HepG2 (cell line): ENCODE measurements around the gene VWCE. TPM values are rescaled to one million over a fixed set of nuclear protein-coding genes. Genes with fewer than 3 reads are reported as not detected.

ENCODE experiments used
- ATF5 ChIP-seq: sonication (generic); formaldehyde crosslinking; IDR thresholded peaks from 2 replicates; pipeline ENCODE4 v1.4.0; 2020; ENCODE audit warnings: mild to moderate bottlenecking, low read depth, missing genetic modification reagents
- ATM ChIP-seq: fragments of 450-650 bp; IDR thresholded peaks from 2 replicates; pipeline ENCODE4 v1.7.1; 2017; ENCODE audit warnings: mild to moderate bottlenecking, borderline replicate concordance
- CAMTA2 ChIP-seq: sonication (generic); formaldehyde crosslinking; IDR thresholded peaks from 2 replicates; pipeline ENCODE4 v1.4.0; 2020; ENCODE audit warnings: mild to moderate bottlenecking, missing genetic modification reagents, borderline replicate concordance
- CSRNP1 ChIP-seq: sonication (generic); formaldehyde crosslinking; IDR thresholded peaks from 2 replicates; pipeline ENCODE4 v1.8.1; 2023; ENCODE audit warnings: mild to moderate bottlenecking, missing genetic modification reagents
- E2F1 ChIP-seq: sonication (generic); formaldehyde crosslinking; IDR thresholded peaks from 2 replicates; pipeline ENCODE4 v1.5.0; 2020; ENCODE audit warnings: missing genetic modification reagents
- FOXP4 ChIP-seq: sonication (generic); formaldehyde crosslinking; IDR thresholded peaks from 2 replicates; pipeline ENCODE4 v1.4.0; 2020; ENCODE audit warnings: missing genetic modification reagents
- GFI1 ChIP-seq: sonication (generic); formaldehyde crosslinking; IDR thresholded peaks from 2 replicates; pipeline ENCODE4 v1.5.0; 2020; ENCODE audit warnings: missing genetic modification reagents, mild to moderate bottlenecking, borderline replicate concordance
- IKZF1 ChIP-seq: fragments of 450-650 bp; IDR thresholded peaks from 2 replicates; pipeline ENCODE4 v1.7.1; 2016
- NFIB ChIP-seq: sonication (generic); formaldehyde crosslinking; IDR thresholded peaks from 2 replicates; pipeline ENCODE4 v1.9.0; 2021; ENCODE audit warnings: missing genetic modification reagents, mild to moderate bottlenecking, borderline replicate concordance
- NR2F6 ChIP-seq, 2 experiments: IDR thresholded peaks; 2 replicates each; pipeline ENCODE4 v1.6.1; 2016; ENCODE audit warnings: antibody characterized with exemption in 1 of 2, mild to moderate bottlenecking in 1 of 2
- PHF8 ChIP-seq: sonication (generic); formaldehyde crosslinking; IDR thresholded peaks from 2 replicates; pipeline ENCODE4 v1.5.0; 2020; ENCODE audit warnings: missing genetic modification reagents
- RFXANK ChIP-seq: IDR thresholded peaks from 2 replicates; pipeline ENCODE4 v1.6.1; 2016
- RNF2 ChIP-seq: fragments of 450-650 bp; conservative IDR thresholded peaks from 2 replicates; pipeline ENCODE4 v1.6.1; 2016; ENCODE audit warnings: low read depth
- SOX5 ChIP-seq: IDR thresholded peaks from 2 replicates; pipeline ENCODE4 v1.6.1; 2016; ENCODE audit warnings: borderline replicate concordance
- TRAFD1 ChIP-seq: sonication (generic); formaldehyde crosslinking; IDR thresholded peaks from 2 replicates; pipeline ENCODE4 v1.5.1; 2020; ENCODE audit warnings: missing genetic modification reagents, mild to moderate bottlenecking, borderline replicate concordance
- ZBTB20 ChIP-seq: sonication (generic); formaldehyde crosslinking; IDR thresholded peaks from 2 replicates; pipeline ENCODE4 v1.8.1; 2023; ENCODE audit warnings: missing genetic modification reagents, low read depth, mild to moderate bottlenecking, borderline replicate concordance
- ZBTB21 ChIP-seq: sonication (generic); formaldehyde crosslinking; IDR thresholded peaks from 2 replicates; pipeline ENCODE4 v1.4.0; 2020; ENCODE audit warnings: missing genetic modification reagents
- ZC3H4 ChIP-seq: sonication (generic); formaldehyde crosslinking; IDR thresholded peaks from 2 replicates; pipeline ENCODE4 v1.4.0; 2020; ENCODE audit warnings: missing genetic modification reagents, borderline replicate concordance
- ZGPAT ChIP-seq: IDR thresholded peaks from 2 replicates; pipeline ENCODE4 v1.6.1; 2016; ENCODE audit warnings: mild to moderate bottlenecking
- ZNF430 ChIP-seq: sonication (generic); formaldehyde crosslinking; IDR thresholded peaks from 2 replicates; pipeline ENCODE4 v1.9.0; 2021; ENCODE audit warnings: mild to moderate bottlenecking, missing genetic modification reagents
- ZNF619 ChIP-seq: sonication (generic); formaldehyde crosslinking; IDR thresholded peaks from 2 replicates; pipeline ENCODE4 v1.4.0; 2020; ENCODE audit warnings: mild to moderate bottlenecking, missing genetic modification reagents
- ZNF747 ChIP-seq: sonication (generic); formaldehyde crosslinking; IDR thresholded peaks from 2 replicates; pipeline ENCODE4 v1.8.1; 2023; ENCODE audit warnings: missing genetic modification reagents, mild to moderate bottlenecking, borderline replicate concordance
- polyA plus RNA-seq, 8 experiments: library from polyadenylated mRNA; depleted of rRNA in 3 of 8; stranded (reverse) in 7 of 8; unstranded in 1 of 8; fragments of >200 nt; fragmentation: Illumina TruSeq in 4 of 8; extraction: Trizol in 4 of 8; gene quantifications; 2 replicates each; pipeline versions ENCODE4 v1.2.1 to v1.2.3, GENCODE V29; 2011 to 2016; ENCODE audit warnings: low read depth in 4 of 8, missing spikeins in 1 of 8, mixed read lengths in 1 of 8; ENCODE audit not compliant: insufficient read depth in 1 of 8
- total RNA-seq, 5 experiments: library from RNA; depleted of rRNA; stranded (reverse); fragments of >200 nt; fragmentation: Illumina TruSeq; extraction: Trizol; gene quantifications; 2 replicates each; pipeline ENCODE4 v1.2.3, GENCODE V29; 2016; ENCODE audit warnings: low read depth in 1 of 5

The VWCE gene
- total and polyA plus RNA-seq, 2 of the 13 experiments (the other 11 are each of a cell fraction or from before 2014, with no cell fraction given) = 27.6 to 58.3 TPM

- no peak for TF ChIP-seq RNF2
- no peak for TF ChIP-seq ZBTB21 (CRISPR knock-in tag)
- no peak for TF ChIP-seq NR2F6 (IDR thresholded peaks at IDR 0.05)
- no peak for TF ChIP-seq NR2F6 (CRISPR knock-in tag; IDR thresholded peaks at IDR 0.05)
- TF ChIP-seq ATM = no peak
- TF ChIP-seq IKZF1 = no peak
- no peak for TF ChIP-seq ZC3H4 (CRISPR knock-in tag)
- TF ChIP-seq RFXANK (CRISPR knock-in tag) = no peak
- peak; percentile 30; the same call in 1 of the 2 replicates for TF ChIP-seq FOXP4 (CRISPR knock-in tag)
- no peak for TF ChIP-seq PHF8 (CRISPR knock-in tag)
- TF ChIP-seq CSRNP1 (CRISPR knock-in tag) = no peak
- TF ChIP-seq ZGPAT (CRISPR knock-in tag) = no peak
- TF ChIP-seq ZNF747 (CRISPR knock-in tag) = 0 out of 2 replicates have a peak, but pooled peaks have one; percentile 35
- no peak for TF ChIP-seq ATF5 (CRISPR knock-in tag)
- TF ChIP-seq GFI1 (CRISPR knock-in tag) = no peak
- TF ChIP-seq NFIB (CRISPR knock-in tag) = no peak
- 0 out of 2 replicates have a peak, but pooled peaks have one; percentile 39 for TF ChIP-seq ZNF619 (CRISPR knock-in tag)
- TF ChIP-seq ZBTB20 = peak; percentile 54; the same call in 1 of the 2 replicates
- peak; percentile 37; the same call in 1 of the 2 replicates for TF ChIP-seq SOX5 (CRISPR knock-in tag)
- TF ChIP-seq CAMTA2 (CRISPR knock-in tag) = no peak
- no peak for TF ChIP-seq E2F1 (CRISPR knock-in tag)
- TF ChIP-seq ZNF430 (CRISPR knock-in tag) = 0 out of 2 replicates have a peak, but pooled peaks have one; percentile 52
- TF ChIP-seq TRAFD1 (CRISPR knock-in tag) = no peak
Measured at GRCh38 chr11:61265357-61265756, 29.8 kb downstream of the VWCE start (continued).
